Bronchial epithelial cell (primary cell): ENCODE data around the gene HOXB7. TPM values are rescaled to one million over a fixed set of nuclear protein-coding genes. Genes with fewer than 3 reads are reported as not detected.

Experiments
- DNase-seq: peaks from one replicate; pipeline ENCODE4 v3.0.0-alpha.2; 2010; ENCODE audit warnings: low read depth
- FAIRE-seq: peaks from 2 replicates; lab custom pipeline; 2011; peaks lifted over from hg19 to GRCh38; lab: Jason Lieb, UNC
- H3K27me3 ChIP-seq: 2 replicates; pipeline ENCODE4 v1.5.1; 2011; ENCODE audit warnings: low read length; ENCODE audit not compliant: control insufficient read depth, insufficient read depth
- H3K36me3 ChIP-seq: 2 replicates; pipeline ENCODE4 v1.5.1; 2011; ENCODE audit warnings: low read length; ENCODE audit not compliant: control insufficient read depth, insufficient read depth
- H3K4me3 ChIP-seq: 2 replicates; pipeline ENCODE4 v1.5.1; 2011; ENCODE audit warnings: mild to moderate bottlenecking, low read depth, low read length, control low read depth
- total RNA-seq: library from RNA; depleted of rRNA; stranded (reverse); fragments of >200 nt; gene quantifications from 2 replicates; pipeline ENCODE4 v1.2.1, GENCODE V29; 2014
- TF ChIP-seq, protein P1 (sequence below): IDR thresholded peaks from 2 replicates; pipeline ENCODE4 v1.5.1; 2011; ENCODE audit warnings: mild to moderate bottlenecking, moderate library complexity, low read length, control low read depth, inconsistent platforms; ENCODE audit not compliant: insufficient read depth, severe bottlenecking

The HOXB7 gene
- total RNA-seq, 1 donor from 2014 or later, result not detected

DNA sequence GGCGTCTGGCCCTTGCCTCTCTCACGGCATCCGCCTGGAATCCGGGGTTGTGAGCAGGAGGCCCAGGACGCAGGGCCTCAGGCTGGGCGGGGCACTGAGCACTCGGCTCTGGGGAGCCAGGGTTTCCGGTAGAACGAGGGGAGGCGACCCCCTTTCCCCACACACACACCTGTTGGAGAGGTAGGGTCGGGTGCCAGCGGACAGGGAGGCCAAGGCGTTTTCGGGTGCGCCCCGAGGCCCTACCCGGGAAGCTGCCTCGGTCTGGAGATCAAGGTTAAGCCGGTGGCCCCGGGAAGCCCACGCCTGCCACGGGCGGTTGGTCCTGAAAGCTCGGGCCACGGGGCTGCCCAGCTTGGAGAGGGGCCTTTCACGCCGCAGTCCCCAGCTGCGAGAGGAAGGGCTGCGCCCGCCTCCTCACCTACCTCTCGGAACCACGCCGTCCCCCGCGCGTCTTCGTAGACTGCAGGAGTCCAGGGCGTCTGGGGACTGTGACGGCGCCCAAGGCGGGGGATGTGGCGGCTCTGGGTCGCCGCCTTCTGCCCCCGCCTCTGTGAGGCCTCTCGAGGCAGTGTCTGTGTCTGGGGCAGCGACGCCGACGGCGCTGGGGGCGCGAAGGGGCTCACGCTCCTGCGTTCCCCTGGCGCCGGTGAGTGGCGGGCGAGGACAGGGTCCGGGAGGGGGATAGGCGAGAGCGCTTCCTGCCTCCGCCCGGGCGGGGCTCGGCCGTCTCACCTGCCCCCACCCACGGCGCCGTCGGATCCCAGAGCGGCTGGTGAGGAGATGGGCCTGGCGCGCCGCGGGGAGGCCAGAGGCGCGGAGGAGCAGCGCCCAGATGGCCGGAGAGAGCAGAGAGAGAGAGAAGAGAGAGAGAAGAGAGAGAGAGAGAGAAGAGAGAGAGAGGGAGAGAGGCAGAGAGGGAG is 35.6 kb upstream of the HOXB7 start:
- Histone ChIP-seq H3K27me3 (peaks cover 56% of the 10 kb centered on the region), H3K4me3 (no peak overlapping the region), H3K36me3 (no peaks in the 10 kb centered on the region)
- TF ChIP-seq, protein P1, sequence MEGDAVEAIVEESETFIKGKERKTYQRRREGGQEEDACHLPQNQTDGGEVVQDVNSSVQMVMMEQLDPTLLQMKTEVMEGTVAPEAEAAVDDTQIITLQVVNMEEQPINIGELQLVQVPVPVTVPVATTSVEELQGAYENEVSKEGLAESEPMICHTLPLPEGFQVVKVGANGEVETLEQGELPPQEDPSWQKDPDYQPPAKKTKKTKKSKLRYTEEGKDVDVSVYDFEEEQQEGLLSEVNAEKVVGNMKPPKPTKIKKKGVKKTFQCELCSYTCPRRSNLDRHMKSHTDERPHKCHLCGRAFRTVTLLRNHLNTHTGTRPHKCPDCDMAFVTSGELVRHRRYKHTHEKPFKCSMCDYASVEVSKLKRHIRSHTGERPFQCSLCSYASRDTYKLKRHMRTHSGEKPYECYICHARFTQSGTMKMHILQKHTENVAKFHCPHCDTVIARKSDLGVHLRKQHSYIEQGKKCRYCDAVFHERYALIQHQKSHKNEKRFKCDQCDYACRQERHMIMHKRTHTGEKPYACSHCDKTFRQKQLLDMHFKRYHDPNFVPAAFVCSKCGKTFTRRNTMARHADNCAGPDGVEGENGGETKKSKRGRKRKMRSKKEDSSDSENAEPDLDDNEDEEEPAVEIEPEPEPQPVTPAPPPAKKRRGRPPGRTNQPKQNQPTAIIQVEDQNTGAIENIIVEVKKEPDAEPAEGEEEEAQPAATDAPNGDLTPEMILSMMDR, result no peak
- DNase-seq (no peak), FAIRE-seq (no peak)

DNA sequence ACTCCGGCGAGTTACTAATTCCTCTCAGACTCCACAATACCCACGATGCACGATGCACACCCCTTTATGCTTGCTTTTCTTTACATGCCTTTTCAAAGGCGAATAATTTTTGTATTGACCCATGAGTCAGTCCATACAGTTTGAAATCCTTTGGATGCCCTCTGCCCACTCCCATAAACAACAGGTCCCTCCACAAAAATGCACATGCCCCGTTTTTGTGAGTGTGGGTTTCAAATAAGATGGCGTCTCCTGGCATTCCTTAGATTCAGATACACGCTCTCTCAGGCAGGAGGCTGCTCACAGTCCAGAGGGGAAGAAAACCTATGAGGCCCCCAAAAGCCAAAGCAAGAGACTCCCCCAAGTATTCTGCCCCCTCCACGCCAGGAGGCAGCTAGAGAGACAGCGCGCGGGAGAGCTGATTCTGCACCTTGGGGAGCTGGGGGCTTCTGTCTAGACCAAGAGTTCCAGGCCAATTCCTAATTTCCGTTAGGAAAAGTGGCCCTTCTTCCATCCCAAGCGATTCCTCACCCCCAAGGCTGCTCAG is 34.9 kb upstream of the HOXB7 start:
- no peak for FAIRE-seq
- Histone ChIP-seq H3K4me3 (no peak overlapping the region), H3K36me3 (no peaks in the 10 kb centered on the region), H3K27me3 (peaks cover 63% of the 10 kb centered on the region)
- DNase-seq, result no peak
- TF ChIP-seq, protein P1, result no peak

DNA sequence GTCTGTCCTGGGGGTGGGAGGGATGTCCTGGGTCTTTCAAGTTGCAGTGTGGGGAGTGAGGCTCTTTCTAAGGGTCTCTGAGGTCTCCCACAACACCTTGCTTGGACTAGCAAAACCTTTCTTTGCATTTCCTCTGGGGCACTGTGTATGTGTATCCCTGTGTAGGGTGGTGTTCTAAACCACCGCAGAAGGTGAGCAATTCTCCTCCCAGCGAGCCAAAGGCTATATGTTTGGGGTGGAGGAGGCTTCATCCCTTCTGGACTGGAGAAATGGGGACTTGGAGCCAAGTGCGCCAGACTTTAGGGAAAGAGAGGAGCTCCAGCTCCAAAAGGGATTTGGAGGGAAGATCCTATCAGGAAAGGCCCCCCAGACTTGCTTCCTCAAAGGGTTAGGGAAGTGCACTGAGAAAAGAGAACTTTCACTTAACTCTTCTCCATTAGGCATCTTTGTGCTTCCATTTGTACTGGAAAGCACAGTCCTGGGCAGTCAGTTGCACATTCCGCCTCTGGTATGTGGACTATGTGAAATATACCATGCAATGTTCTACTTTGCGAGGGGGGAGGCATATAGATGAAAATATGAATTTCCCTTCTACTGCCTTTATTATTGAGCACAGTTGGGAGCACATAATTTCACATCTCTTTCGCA is 34.2 kb upstream of the HOXB7 start:
- no peak for DNase-seq
- TF ChIP-seq, protein P1, result no peak
- Histone ChIP-seq H3K4me3 (no peak overlapping the region), H3K27me3 (peaks cover 69% of the 10 kb centered on the region), H3K36me3 (no peaks in the 10 kb centered on the region)
- no peak for FAIRE-seq

DNA sequence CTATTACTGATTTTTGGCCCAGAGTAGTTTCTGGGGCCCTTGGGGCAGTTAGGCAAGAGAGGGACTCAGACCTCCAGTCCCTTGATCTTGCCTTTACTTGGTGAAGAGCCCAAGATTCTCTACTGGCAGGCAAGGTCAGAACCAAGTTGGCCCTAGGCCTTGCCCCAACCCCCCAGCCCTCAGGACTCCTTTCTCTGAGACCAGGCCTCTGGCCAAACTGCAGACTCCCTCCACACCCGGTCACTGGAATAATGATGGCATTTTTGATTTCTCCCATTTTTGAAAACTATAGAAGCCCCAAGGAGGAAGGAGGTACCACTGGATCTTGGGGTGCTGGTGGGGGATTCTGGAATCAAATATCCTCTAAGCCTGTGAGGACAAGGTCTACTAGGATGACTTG is 33.3 kb upstream of the HOXB7 start:
- DNase-seq (no peak), FAIRE-seq (no peak)
- Histone ChIP-seq H3K36me3 (no peaks in the 10 kb centered on the region), H3K4me3 (no peak overlapping the region), H3K27me3 (peaks cover 75% of the 10 kb centered on the region)
- TF ChIP-seq, protein P1, result no peak

DNA sequence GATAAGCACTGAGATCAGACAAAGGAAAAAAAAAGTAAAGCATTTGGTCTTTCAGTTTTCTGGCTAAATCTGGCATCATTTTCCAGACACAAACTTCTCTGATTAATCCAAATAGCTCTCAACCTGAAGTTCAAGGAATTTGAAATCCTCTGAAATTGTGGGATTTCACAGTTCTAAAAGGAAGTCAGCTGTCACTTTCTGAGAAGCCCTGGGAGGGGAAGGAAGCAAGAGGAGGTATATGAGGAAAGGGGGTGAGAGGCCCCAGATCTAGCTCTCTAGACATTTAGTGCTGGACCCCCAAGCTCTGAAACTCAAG is 32.8 kb upstream of the HOXB7 start:
- Histone ChIP-seq H3K4me3 (no peak overlapping the region), H3K36me3 (no peaks in the 10 kb centered on the region), H3K27me3 (peaks cover 77% of the 10 kb centered on the region)
- TF ChIP-seq, protein P1, result no peak
- FAIRE-seq, result no peak
- DNase-seq, result no peak
